Activated CD4-positive, alpha-beta T cell treated with anti-CD3 and anti-CD28 coated beads, Interleukin-2, amount 50 U/mL, for 48 hours (primary cell): ENCODE data around the gene EEF1AKMT2.
"Not testable (repeated sequence)": the region's sequence is repeated elsewhere in the genome, so short reads cannot be mapped to it uniquely, and the experiment has no call there.

ENCODE experiments used
- DNase-seq, 2 experiments: peaks; one replicate each; pipeline ENCODE4 v3.0.0-alpha.2; 2020

The EEF1AKMT2 gene

GRCh38 chr10:124791547-124792348 lies at the start of gene EEF1AKMT2:
EEF1AKMT2 (minus strand) TSS chr10:124791887; CDS start chr10:124791833, 54 bp downstream.
- DNase-seq = peak; percentile 78 to 83

- no peak for DNase-seq
These were observed 46.0 kb upstream of the EEF1AKMT2 start for GRCh38 chr10:124837687-124838086.

GRCh38 chr10:124831116-124831515 lies 39.4 kb upstream of the EEF1AKMT2 start:
- no peak for DNase-seq

GRCh38 chr10:124830445-124830844 lies 38.8 kb upstream of the EEF1AKMT2 start:
- DNase-seq = no peak

GRCh38 chr10:124829447-124830115 lies 37.9 kb upstream of the EEF1AKMT2 start:
- DNase-seq = no peak

GRCh38 chr10:124827474-124827873 lies 35.8 kb upstream of the EEF1AKMT2 start:
- no peak for DNase-seq

- DNase-seq = no peak
These were observed 34.6 kb upstream of the EEF1AKMT2 start for GRCh38 chr10:124826262-124826661.

- DNase-seq = no peak
These were observed 34.0 kb upstream of the EEF1AKMT2 start for GRCh38 chr10:124825702-124826101.

GRCh38 chr10:124824932-124825331 lies 33.2 kb upstream of the EEF1AKMT2 start:
- not testable (repeated sequence) for DNase-seq

- DNase-seq = no peak
These were observed 32.8 kb upstream of the EEF1AKMT2 start for GRCh38 chr10:124824507-124824906.

- DNase-seq = no peak
These were observed 29.8 kb upstream of the EEF1AKMT2 start for GRCh38 chr10:124821520-124821919.

- DNase-seq = no peak
These were observed 28.4 kb upstream of the EEF1AKMT2 start for GRCh38 chr10:124820121-124820520.

- DNase-seq = no peak
These were observed 10.6 kb upstream of the EEF1AKMT2 start for GRCh38 chr10:124802313-124802675.

GRCh38 chr10:124799211-124799610 lies 7.5 kb upstream of the EEF1AKMT2 start:
- DNase-seq = no peak

GRCh38 chr10:124798781-124799180 lies 7.1 kb upstream of the EEF1AKMT2 start:
- DNase-seq = no peak

GRCh38 chr10:124798364-124798763 lies 6.7 kb upstream of the EEF1AKMT2 start:
- no peak for DNase-seq

- no peak for DNase-seq
These were observed 1.3 kb upstream of the EEF1AKMT2 start for GRCh38 chr10:124792998-124793352.

GRCh38 chr10:124782900-124783299 lies 8.8 kb downstream of the EEF1AKMT2 start:
- not testable (repeated sequence) for DNase-seq

- no peak for DNase-seq
These were observed 22.9 kb downstream of the EEF1AKMT2 start for GRCh38 chr10:124768791-124769190.

GRCh38 chr10:124765256-124765655 lies 26.4 kb downstream of the EEF1AKMT2 start:
- no peak for DNase-seq

- no peak for DNase-seq
These were observed 28.4 kb downstream of the EEF1AKMT2 start for GRCh38 chr10:124763267-124763666.

GRCh38 chr10:124762281-124762680 lies 29.4 kb downstream of the EEF1AKMT2 start:
- DNase-seq = no peak

GRCh38 chr10:124756156-124756903 lies 35.4 kb downstream of the EEF1AKMT2 start:
- DNase-seq = no peak

GRCh38 chr10:124755581-124755980 lies 36.1 kb downstream of the EEF1AKMT2 start:
- no peak for DNase-seq
